H9 (cell line): ENCODE data around the gene TRIM65. TPM values are rescaled to one million over a fixed set of nuclear protein-coding genes. Genes with fewer than 3 reads are reported as not detected.

Source experiments
- DNase-seq: peaks from one replicate; pipeline ENCODE4 v3.0.0-alpha.2; 2017
- H2AFZ ChIP-seq: one replicate; pipeline ENCODE4 v1.6.1; 2013; ENCODE audit warnings: mild to moderate bottlenecking, low read length, control low read depth, moderate library complexity
- H2AK5ac ChIP-seq: 2 replicates; pipeline ENCODE4 v1.6.1; 2013; ENCODE audit warnings: low read length, control low read depth, mixed read lengths; ENCODE audit not compliant: insufficient read length
- H2BK120ac ChIP-seq: one replicate; pipeline ENCODE4 v1.6.1; 2013; ENCODE audit warnings: low read depth, mild to moderate bottlenecking, low read length, control low read depth, inconsistent platforms; ENCODE audit not compliant: poor library complexity, severe bottlenecking
- H2BK12ac ChIP-seq: 2 replicates; pipeline ENCODE4 v1.6.1; 2013; ENCODE audit warnings: low read length, control low read depth, mixed read lengths, low read depth; ENCODE audit not compliant: insufficient read length
- H2BK15ac ChIP-seq: 2 replicates; pipeline ENCODE4 v1.6.1; 2013; ENCODE audit warnings: low read depth, low read length, control low read depth
- H2BK20ac ChIP-seq: one replicate; pipeline ENCODE4 v1.6.1; 2013; ENCODE audit warnings: low read depth, mild to moderate bottlenecking, low read length, control low read depth, inconsistent platforms; ENCODE audit not compliant: poor library complexity, severe bottlenecking
- H2BK5ac ChIP-seq: 2 replicates; pipeline ENCODE4 v1.6.1; 2013; ENCODE audit warnings: low read length, control low read depth, mixed read lengths; ENCODE audit not compliant: insufficient read length
- H3K14ac ChIP-seq: 2 replicates; pipeline ENCODE4 v1.6.1; 2013; ENCODE audit warnings: low read length, control low read depth; ENCODE audit not compliant: insufficient read depth
- H3K18ac ChIP-seq: 2 replicates; pipeline ENCODE4 v1.6.1; 2013; ENCODE audit warnings: low read depth, mild to moderate bottlenecking, mixed read lengths, low read length, control low read depth; ENCODE audit not compliant: insufficient read length
- H3K23ac ChIP-seq: 2 replicates; pipeline ENCODE4 v1.6.1; 2013; ENCODE audit warnings: low read length, control low read depth, mixed read lengths, low read depth; ENCODE audit not compliant: insufficient read length
- H3K23me2 ChIP-seq: 2 replicates; pipeline ENCODE4 v1.6.1; 2013; ENCODE audit warnings: low read depth, mild to moderate bottlenecking, mixed read lengths, low read length, control low read depth; ENCODE audit not compliant: insufficient read length, poor library complexity, severe bottlenecking
- H3K27ac ChIP-seq: 2 replicates; pipeline ENCODE4 v1.5.1; 2013; ENCODE audit warnings: low read length, control low read depth, mixed read lengths, low read depth; ENCODE audit not compliant: insufficient read length
- H3K27me3 ChIP-seq: 2 replicates; pipeline ENCODE4 v1.6.1; 2013; ENCODE audit warnings: low read length, control low read depth, inconsistent platforms; ENCODE audit not compliant: insufficient read depth
- H3K4ac ChIP-seq: 2 replicates; pipeline ENCODE4 v1.6.1; 2013; ENCODE audit warnings: low read depth, mild to moderate bottlenecking, control low read depth, inconsistent platforms, low read length, moderate library complexity
- H3K4me1 ChIP-seq: 2 replicates; pipeline ENCODE4 v1.6.1; 2013; ENCODE audit warnings: low read length, control low read depth, inconsistent platforms; ENCODE audit not compliant: insufficient read depth
- H3K4me2 ChIP-seq: 2 replicates; pipeline ENCODE4 v1.6.1; 2013; ENCODE audit warnings: low read length, control low read depth, mixed read lengths; ENCODE audit not compliant: insufficient read length, insufficient read depth
- H3K56ac ChIP-seq: 2 replicates; pipeline ENCODE4 v1.6.1; 2013; ENCODE audit warnings: low read depth, mild to moderate bottlenecking, mixed read lengths, low read length, control low read depth; ENCODE audit not compliant: insufficient read length
- H3K79me1 ChIP-seq: 2 replicates; pipeline ENCODE4 v1.6.1; 2013; ENCODE audit warnings: low read depth, mild to moderate bottlenecking, moderate library complexity, low read length, control low read depth, inconsistent platforms; ENCODE audit not compliant: insufficient read depth, poor library complexity, severe bottlenecking
- H3K79me2 ChIP-seq: 2 replicates; pipeline ENCODE4 v1.6.1; 2013; ENCODE audit warnings: low read length, control low read depth, inconsistent platforms; ENCODE audit not compliant: insufficient read depth
- H3K9ac ChIP-seq: 2 replicates; pipeline ENCODE4 v1.6.1; 2013; ENCODE audit warnings: low read length, control low read depth, mixed read lengths; ENCODE audit not compliant: insufficient read length; ENCODE audit errors: extremely low read depth
- H3K9me3 ChIP-seq: one replicate; pipeline ENCODE4 v1.6.1; 2013; ENCODE audit warnings: low read depth, low read length, inconsistent platforms; ENCODE audit not compliant: control insufficient read depth
- H3T11ph ChIP-seq: one replicate; pipeline ENCODE4 v1.6.1; 2013; ENCODE audit warnings: mild to moderate bottlenecking, low read length, control low read depth, inconsistent platforms
- H4K20me1 ChIP-seq: one replicate; pipeline ENCODE4 v1.6.1; 2013; ENCODE audit not compliant: control insufficient read depth, insufficient read length, insufficient read depth
- H4K5ac ChIP-seq: 2 replicates; pipeline ENCODE4 v1.6.1; 2013; ENCODE audit warnings: low read depth, mild to moderate bottlenecking, mixed read lengths, low read length, control low read depth; ENCODE audit not compliant: insufficient read length
- H4K8ac ChIP-seq: replicated peaks from 2 replicates; pipeline ENCODE4 v1.6.1; 2013; ENCODE audit warnings: low read length, control low read depth, mixed read lengths, low read depth; ENCODE audit not compliant: insufficient read length
- H4K91ac ChIP-seq: 2 replicates; pipeline ENCODE4 v1.6.1; 2013; ENCODE audit warnings: low read depth, mild to moderate bottlenecking, moderate library complexity, mixed read lengths, low read length, control low read depth; ENCODE audit not compliant: insufficient read length
- H3K27ac Mint-ChIP-seq, 3 experiments: 2 replicates in 2 of 3; 3 replicates in 1 of 3; pipeline ENCODE4 v1.8.0; 2020 to 2021; ENCODE audit warnings: mixed read lengths in 3 of 3, mild to moderate bottlenecking in 1 of 3, moderate library complexity in 1 of 3
- H3K27me3 Mint-ChIP-seq: 2 replicates; pipeline ENCODE4 v1.8.0; 2021; ENCODE audit warnings: low read depth, mild to moderate bottlenecking, moderate library complexity, mixed read lengths
- H3K36me3 Mint-ChIP-seq, 3 experiments: 2 replicates in 2 of 3; 3 replicates in 1 of 3; pipeline ENCODE4 v1.8.0; 2020 to 2021; ENCODE audit warnings: low read depth in 3 of 3, mixed read lengths in 3 of 3; ENCODE audit not compliant: insufficient read depth in 1 of 3
- H3K4me1 Mint-ChIP-seq, 2 experiments: 2 replicates each; pipeline ENCODE4 v1.8.0; 2020; ENCODE audit warnings: mixed read lengths in 2 of 2
- H3K4me3 Mint-ChIP-seq, 2 experiments: 2 replicates in 1 of 2; 3 replicates in 1 of 2; pipeline ENCODE4 v1.8.0; 2020 to 2021; ENCODE audit warnings: mild to moderate bottlenecking in 2 of 2, mixed read lengths in 2 of 2, moderate library complexity in 1 of 2
- H3K9me3 Mint-ChIP-seq, 2 experiments: 2 replicates in 1 of 2; 3 replicates in 1 of 2; pipeline ENCODE4 v1.8.0; 2020; ENCODE audit warnings: mild to moderate bottlenecking in 2 of 2, mixed read lengths in 2 of 2, moderate library complexity in 1 of 2
- WGBS: extraction: QIAGEN DNeasy Blood & Tissue Kit; methylation state at CpG from one replicate; pipeline ENCODE4 v1.1.7; 2013; ENCODE audit warnings: missing lambda C conversion rate, low lambda C conversion rate, mixed read lengths; ENCODE audit not compliant: insufficient read length; ENCODE audit errors: extremely low coverage; 5-methylcytosine and 5-hydroxymethylcytosine counted together
- total RNA-seq: library from RNA; stranded (reverse); gene quantifications from 2 replicates; pipeline ENCODE4 v1.2.1, GENCODE V29; 2021
- TF ChIP-seq, protein P1 (sequence below): fragments of 200-600 bp; sonication (generic); conservative IDR thresholded peaks from 3 replicates; pipeline ENCODE4 v1.8.0; 2021; ENCODE audit warnings: antibody characterized with exemption, mild to moderate bottlenecking

The TRIM65 gene
- total RNA-seq, 1 experiment from 2014 or later: 34.1 TPM

DNA sequence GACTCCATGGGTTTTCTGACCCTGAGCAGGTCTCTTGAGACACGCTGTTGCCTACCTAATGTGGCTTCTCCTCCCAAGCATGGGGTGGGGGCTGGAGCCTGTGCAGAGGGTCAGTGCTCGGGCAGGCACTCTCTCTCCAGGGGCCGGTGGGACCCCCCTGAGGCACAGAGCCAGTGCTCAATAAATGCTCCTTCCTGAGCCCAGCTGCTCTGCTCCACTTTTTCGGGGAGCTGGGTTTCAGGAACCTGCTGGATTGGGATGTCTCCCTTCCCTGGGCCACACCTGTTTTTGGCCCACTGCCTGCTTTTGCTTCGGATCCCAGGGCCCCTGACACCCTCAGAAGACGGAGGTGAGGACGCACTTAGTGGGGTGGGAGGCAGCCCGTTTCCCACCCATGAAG is 1.3 kb upstream of the TRIM65 start:
- no peak for DNase-seq
- H2BK5ac ChIP-seq: no peak overlapping the region
- no peak overlapping the region for H3K18ac ChIP-seq
- no peaks in the 10 kb centered on the region for H3K27me3 ChIP-seq
- no peaks in the 10 kb centered on the region; the same call in 1 of the 2 replicates for H3K27me3 Mint-ChIP-seq
- H3K4me1 ChIP-seq: no peaks in the 10 kb centered on the region; the same call in 1 of the 2 replicates
- peaks cover 14 to 50% (median 40%) of the 10 kb centered on the region in 3 experiments for H3K36me3 Mint-ChIP-seq
- H3K23me2 ChIP-seq: peaks cover 8% of the 10 kb centered on the region
- no peaks in the 10 kb centered on the region for H3K79me1 ChIP-seq
- no peak overlapping the region for H4K5ac ChIP-seq
- H2AFZ ChIP-seq: no peak overlapping the region
- no peaks in the 10 kb centered on the region for H3K9me3 ChIP-seq
- H3K23ac ChIP-seq: no peak overlapping the region
- no peak overlapping the region for H3K14ac ChIP-seq
- TF ChIP-seq, protein P1, sequence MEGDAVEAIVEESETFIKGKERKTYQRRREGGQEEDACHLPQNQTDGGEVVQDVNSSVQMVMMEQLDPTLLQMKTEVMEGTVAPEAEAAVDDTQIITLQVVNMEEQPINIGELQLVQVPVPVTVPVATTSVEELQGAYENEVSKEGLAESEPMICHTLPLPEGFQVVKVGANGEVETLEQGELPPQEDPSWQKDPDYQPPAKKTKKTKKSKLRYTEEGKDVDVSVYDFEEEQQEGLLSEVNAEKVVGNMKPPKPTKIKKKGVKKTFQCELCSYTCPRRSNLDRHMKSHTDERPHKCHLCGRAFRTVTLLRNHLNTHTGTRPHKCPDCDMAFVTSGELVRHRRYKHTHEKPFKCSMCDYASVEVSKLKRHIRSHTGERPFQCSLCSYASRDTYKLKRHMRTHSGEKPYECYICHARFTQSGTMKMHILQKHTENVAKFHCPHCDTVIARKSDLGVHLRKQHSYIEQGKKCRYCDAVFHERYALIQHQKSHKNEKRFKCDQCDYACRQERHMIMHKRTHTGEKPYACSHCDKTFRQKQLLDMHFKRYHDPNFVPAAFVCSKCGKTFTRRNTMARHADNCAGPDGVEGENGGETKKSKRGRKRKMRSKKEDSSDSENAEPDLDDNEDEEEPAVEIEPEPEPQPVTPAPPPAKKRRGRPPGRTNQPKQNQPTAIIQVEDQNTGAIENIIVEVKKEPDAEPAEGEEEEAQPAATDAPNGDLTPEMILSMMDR: no peak
- no peak overlapping the region for H3K27ac ChIP-seq
- peak overlapping the region in 1 of 3 experiments; percentile 70; a peak in 2 of 7 replicates for H3K27ac Mint-ChIP-seq
- H2BK12ac ChIP-seq: no peak overlapping the region
- no peak overlapping the region for H2BK120ac ChIP-seq
- H3K9ac ChIP-seq: no peak overlapping the region
- H3K4me1 Mint-ChIP-seq: peaks cover 25 to 28% of the 10 kb centered on the region in 2 experiments
- H3K79me2 ChIP-seq: no peaks in the 10 kb centered on the region
- H3K4ac ChIP-seq: no peak overlapping the region
- H3K56ac ChIP-seq: no peak overlapping the region
- peak overlapping the region in 1 of 2 experiments; percentile 26; a peak in 1 of 5 replicates for H3K4me3 Mint-ChIP-seq
- no CpG with 5 or more reads among the region's 8 CpGs for WGBS
- H3K9me3 Mint-ChIP-seq: no peaks in the 10 kb centered on the region
- no peak overlapping the region for H3T11ph ChIP-seq
- no peak overlapping the region for H2BK20ac ChIP-seq
- no peak overlapping the region for H4K91ac ChIP-seq
- no peak overlapping the region for H2AK5ac ChIP-seq
- H2BK15ac ChIP-seq: no peak overlapping the region
- H3K4me2 ChIP-seq: no peak overlapping the region
- H4K8ac ChIP-seq: no peak overlapping the region
- H4K20me1 ChIP-seq: no peaks in the 10 kb centered on the region
